COLO668 (cell line): ENCODE data around the gene KCNH8.

ENCODE experiments used
- DNase-seq: peaks from one replicate; lab custom pipeline; 2025; ENCODE audit not compliant: unreplicated experiment; lab: John Stamatoyannopoulos, UW

Gene KCNH8

DNA sequence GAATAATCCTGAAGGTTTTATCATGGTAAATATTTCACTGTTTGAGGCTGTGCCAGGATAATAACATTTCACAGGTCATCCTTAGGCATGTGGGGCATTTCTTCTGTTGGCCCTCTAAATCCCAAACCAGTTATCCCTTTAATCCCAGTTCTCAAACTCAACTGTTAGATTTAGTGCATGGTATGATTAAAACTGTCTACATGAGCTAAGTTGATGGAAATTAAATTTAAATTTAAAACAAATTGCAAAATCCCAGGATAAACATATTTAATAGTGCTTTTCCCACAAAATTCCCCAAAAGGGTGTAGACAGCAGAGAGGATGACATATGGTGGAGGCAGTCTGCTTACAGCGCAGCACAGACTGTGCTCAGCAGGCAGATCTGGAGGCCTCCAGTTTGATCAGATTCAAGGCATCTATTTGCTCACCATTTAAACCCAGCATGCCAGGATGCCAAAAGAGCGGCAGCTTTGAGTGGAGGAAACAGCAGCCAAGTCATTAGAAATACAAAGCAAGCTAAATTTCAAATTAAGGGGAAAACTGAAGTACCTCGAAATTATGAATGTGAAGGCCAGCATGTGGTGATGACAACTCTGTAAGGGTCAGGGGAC, 325.8 kb downstream of the KCNH8 start:
- no peak for DNase-seq

DNA sequence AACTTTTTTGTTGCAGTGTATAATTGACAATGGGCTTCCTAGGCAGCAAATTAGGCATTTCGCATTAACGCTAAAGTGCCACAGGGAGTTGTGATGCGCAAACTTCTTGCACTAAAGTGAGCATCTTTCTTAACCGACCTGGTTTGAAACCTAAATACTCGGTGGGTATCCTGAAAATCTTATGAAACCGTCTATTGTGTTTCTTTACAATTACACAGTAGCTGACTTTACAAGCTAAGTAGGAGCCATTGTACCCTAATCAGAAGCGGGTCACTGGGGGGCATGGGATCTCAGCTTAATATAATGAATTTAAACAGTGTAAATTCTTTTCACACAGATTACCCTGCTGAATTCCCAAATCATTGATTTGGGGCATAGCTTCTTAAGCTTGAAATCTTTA, 328.0 kb downstream of the KCNH8 start:
- no peak for DNase-seq

GRCh38 chr3:19485267-19485666, 337.0 kb downstream of the KCNH8 start:
- no peak for DNase-seq

DNA sequence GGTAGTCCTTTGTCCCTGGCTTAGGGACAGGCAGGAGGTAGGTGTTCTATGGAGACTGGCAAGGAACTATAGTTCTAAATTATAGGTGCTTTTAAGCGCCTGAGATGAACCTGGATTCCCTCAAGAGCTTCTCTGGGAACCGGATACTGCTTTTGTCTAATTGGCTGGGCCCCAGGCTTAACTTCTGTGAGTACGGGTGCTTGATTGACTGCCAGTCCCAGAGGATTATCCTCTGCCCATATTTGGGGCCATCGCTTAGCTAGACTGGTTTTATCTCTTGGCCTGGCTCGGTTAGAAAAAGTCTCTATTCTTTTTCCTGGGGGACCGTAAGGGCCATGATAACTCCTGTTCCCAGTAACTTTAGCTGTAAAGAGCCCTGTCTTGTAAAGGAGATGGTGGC, 339.1 kb downstream of the KCNH8 start:
- no peak for DNase-seq

- no peak for DNase-seq
Measured at GRCh38 chr3:19488939-19489338, 340.6 kb downstream of the KCNH8 start.

GRCh38 chr3:19489936-19490335, 341.6 kb downstream of the KCNH8 start:
- no peak for DNase-seq

DNA sequence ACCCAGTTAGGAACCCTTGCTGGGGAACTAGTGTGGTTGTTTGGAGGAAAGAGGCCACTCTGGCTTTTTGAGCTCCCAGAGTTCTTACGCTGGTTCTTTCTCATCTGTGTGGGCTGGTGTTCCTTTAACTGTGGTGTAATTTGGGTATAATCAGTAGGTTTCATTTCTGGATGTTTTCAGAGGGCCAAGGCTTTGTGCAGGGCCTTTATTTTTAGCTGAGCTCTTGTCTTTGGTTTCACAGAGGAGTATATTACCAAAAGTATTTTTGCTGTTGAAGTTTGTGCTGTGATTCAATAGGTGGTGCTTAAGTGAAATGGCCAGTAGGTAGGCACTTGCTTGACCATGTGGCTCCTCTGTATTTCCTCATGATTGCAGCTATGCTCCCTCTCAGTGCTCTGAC, 357.9 kb downstream of the KCNH8 start:
- no peak for DNase-seq

DNA sequence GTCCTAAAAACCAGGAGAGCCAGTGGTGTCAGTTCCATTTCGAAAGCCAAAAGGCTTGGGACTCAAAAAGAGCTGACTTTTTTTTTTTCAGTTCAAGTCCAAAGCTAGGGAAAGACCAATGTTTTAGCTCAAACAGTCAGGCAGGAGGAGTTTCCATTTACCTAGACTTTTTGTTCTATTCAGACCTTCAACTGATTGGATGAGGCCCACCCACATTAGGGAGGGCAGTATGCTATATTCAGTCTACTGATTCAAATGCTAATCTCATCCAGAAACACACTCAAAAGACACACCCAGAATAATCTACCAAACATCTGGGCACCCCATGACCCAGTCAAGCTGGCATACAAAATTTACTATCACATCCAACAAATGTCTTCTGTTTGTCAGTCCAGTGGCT, 374.0 kb downstream of the KCNH8 start:
- DNase-seq, result no peak

GRCh38 chr3:19526071-19526470, 377.8 kb downstream of the KCNH8 start:
- no peak for DNase-seq

- DNase-seq, result no peak
Measured at GRCh38 chr3:19527746-19528145, 379.4 kb downstream of the KCNH8 start.

GRCh38 chr3:19531426-19531825, 383.1 kb downstream of the KCNH8 start:
- no peak for DNase-seq

DNA sequence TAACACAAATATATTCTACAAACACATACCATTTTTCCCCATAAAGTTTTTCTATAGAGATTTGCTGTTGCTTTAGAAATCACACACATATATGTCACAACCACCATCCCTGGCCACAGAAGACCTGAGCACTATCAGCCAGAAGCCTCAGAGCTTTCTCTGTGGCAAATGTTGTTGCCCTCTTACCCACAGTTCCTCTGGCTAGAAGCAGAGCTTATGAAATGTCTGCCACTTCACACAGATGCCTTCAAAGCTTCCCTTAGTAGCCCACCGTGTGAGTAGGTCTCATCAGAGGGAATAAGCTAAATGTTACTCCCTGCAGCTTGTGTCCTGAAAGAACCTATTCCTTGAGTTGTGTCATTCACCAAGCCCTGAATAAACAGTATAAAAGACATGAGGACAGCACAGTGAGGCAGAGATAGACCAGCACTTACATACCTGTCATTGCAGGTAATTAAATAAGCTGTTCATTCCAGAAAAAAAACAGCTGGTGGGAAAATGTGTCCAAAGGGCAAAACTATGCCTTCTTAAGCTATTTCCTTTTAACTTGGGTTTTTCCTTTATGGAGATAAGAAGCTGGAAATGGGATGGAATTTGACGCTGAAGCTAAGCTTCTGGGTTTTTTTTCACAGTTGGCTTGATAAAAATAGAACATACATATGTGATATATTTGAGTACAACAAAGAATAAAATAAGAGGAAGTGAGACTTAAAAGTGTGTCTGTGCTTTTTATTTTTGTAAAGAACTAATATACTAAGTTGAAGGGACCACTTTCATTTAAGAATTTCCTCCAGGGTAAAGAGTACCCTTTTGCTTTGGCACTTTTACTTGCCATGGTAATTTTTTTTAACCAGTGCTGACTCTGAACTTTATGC, 391.4 kb downstream of the KCNH8 start:
- no peak for DNase-seq

DNA sequence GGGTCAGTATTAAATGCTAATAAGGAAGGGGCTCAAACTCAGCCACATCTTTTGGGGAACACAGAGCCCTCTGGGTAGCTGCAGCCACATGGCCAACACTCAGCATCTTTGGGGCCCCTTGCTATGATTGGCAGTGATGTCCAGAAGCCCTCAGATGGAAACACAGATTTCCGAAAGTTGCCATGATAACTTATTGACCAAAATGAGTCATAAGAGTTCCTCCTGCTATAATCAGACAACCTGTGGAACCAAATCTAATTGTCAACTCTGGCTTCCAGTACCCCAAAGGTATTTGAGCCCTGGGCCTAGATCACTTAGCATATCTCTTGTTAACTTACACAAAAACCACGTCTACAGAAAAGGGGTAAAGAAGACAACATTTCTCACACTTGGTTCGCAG, 392.2 kb downstream of the KCNH8 start:
- no peak for DNase-seq

GRCh38 chr3:19541284-19541683, 393.0 kb downstream of the KCNH8 start:
- DNase-seq, result no peak

DNA sequence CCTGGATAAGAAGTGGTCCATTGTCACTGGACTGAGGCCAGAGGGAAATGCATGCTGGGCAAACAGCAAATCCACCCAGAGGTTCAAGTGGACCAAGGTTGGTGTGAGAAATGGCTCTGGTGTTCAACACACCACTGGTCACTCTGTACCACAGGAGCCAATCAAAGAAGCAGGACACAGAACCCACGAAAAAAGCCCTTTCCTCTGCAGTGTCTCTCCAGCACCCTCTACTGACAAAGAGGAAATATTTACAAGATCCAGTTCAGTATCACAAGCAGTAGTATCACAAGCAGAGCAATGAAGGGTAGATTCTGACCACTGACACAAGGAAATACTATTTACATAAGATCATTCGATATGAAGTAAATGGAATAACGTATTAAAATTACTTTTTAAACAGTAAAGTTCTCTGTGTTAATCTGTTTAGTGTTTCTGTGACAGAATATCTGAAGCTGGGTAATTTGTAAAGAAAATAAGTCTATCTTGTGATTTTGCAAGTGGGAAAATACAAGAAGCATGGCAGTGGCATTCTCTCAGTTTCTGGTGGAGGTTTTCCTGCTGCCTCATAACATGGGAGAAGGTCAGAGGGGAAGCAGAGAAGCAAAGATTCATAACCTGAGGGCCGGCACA, 395.0 kb downstream of the KCNH8 start:
- peak; percentile 0 for DNase-seq

DNA sequence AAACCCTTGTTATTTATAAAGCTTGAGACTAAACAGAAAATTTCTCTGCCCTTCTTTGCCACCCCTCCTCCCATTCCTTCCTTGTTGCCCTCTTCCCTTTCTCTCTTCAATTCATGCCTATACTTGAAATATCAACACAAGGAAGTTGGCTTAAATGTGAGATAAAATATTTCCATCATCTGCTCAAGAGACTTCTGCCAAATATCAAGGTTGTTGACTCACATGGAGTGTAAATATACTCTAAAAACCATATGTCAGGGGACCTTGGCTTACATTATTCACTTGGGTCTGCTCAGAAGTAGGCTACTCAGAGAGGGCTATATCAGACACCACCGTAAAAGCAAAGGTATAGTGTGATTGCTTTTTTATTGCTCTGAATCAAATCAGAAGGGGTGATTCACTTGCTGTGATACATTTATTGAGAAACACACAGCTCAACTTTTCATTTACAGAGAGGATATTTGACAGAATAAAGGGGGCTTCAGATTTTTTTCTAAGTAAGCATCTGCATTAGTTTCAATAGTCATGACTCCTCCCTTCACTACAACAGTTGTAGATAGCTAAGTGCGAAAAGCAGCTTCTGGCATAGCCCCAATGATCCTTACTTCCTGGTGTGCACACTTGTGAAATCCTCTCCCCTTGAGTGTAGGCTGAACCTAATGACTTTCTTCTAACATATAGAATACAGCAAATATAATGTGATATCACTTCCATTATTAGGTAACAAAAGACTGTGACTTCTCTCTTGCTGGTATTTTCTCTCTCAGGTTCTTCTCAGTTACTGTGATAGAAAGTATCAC, 399.6 kb downstream of the KCNH8 start:
- no peak for DNase-seq

- DNase-seq, result no peak
Measured at GRCh38 chr3:19559724-19560442, 411.6 kb downstream of the KCNH8 start.

DNA sequence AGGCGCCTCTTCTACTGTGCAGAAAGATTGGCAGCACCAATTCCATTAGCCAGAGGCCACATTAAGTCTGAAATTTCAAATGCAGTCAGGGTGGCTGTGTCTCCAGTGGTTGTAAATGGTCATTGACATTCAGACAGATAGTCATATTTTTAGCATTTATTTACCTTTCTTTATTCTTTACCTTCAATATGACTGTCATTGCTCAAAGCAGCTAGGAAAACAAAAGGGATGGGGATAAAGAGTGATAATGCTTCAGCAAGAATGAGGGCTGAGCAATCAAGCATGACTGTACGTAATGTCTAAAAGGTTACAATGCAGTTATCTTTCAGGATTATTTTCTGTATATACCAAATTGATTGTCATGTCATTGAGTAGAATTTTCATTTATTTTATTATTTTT, 425.3 kb downstream of the KCNH8 start:
- DNase-seq, result no peak

- no peak for DNase-seq
Measured at GRCh38 chr3:19574268-19574667, 426.0 kb downstream of the KCNH8 start.

GRCh38 chr3:19576343-19576742, 428.0 kb downstream of the KCNH8 start:
- DNase-seq, result no peak
